Measurements from ENCODE around the gene MME. TPM values are rescaled to one million over a fixed set of nuclear protein-coding genes. Genes with fewer than 3 reads are reported as not detected.

The MME gene
- total RNA-seq, 1 donor from 2014 or later = 85.4 TPM

GRCh38 chr3:155037508-155038202, 42.5 kb upstream of the MME start:
- H3K4me1 ChIP-seq = peaks cover 7% of the 10 kb centered on the region
- H3K27me3 ChIP-seq (ENCODE audit: low read depth) = no peaks in the 10 kb centered on the region
- no peak for TF ChIP-seq CTCF (IDR thresholded peaks at IDR 0.05)
- ATAC-seq = no peak
- intact Hi-C loops (cut with DNase I) = no loop called here
- no peaks in the 10 kb centered on the region for H3K9me3 ChIP-seq
- no peak overlapping the region for H3K4me3 ChIP-seq
- no peak overlapping the region for H3K27ac ChIP-seq
- DNase-seq = no peak
- H3K36me3 ChIP-seq = no peaks in the 10 kb centered on the region

DNA sequence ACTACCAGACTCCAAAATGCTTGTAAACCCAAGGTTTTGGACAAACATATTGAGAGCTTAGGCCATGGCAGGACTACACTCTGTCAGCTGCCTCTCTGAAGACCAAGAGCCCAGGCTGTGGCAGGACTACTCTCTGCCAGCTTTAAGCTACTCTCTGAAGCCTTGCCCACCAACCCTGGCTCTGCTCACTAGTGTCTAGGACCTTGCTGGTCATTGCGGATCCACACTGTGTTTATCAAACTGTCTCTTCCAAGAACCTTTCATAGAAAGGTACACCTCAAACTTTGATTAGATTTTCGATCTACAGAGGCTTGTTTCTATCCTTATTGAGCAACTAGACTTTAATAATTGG, 41.9 kb upstream of the MME start:
- Histone ChIP-seq H3K4me1 (peaks cover 1% of the 10 kb centered on the region), H3K9me3 (no peaks in the 10 kb centered on the region), H3K4me3 (no peak overlapping the region), H3K27ac (no peak overlapping the region), H3K27me3 (ENCODE audit: low read depth) (no peaks in the 10 kb centered on the region), H3K36me3 (no peaks in the 10 kb centered on the region)
- intact Hi-C loops (cut with DNase I) = no loop called here
- ATAC-seq (no peak), DNase-seq (no peak)
- no peak for TF ChIP-seq CTCF (IDR thresholded peaks at IDR 0.05)

DNA sequence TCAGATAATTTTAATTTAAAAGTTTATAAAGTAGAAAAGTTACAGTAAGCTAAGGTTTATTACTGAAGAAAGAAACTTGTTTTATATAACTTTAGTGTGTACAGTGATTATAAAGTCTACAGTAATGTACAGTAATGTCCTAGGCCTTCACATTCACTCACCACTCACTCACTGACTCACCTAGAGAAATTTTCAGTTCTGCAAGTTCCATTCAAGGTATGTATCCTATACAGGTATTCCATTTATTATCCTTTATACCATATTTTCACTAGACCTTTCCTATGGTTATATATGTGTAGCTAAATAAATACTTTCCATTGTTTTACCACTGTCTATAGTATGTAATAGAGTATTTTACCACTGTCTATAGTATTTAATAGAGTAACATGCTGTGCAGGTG, 33.2 kb upstream of the MME start:
- Histone ChIP-seq H3K36me3 (no peaks in the 10 kb centered on the region), H3K4me1 (no peaks in the 10 kb centered on the region), H3K9me3 (no peaks in the 10 kb centered on the region), H3K27ac (no peak overlapping the region), H3K27me3 (ENCODE audit: low read depth) (no peaks in the 10 kb centered on the region), H3K4me3 (no peak overlapping the region)
- DNase-seq = no peak
- no peak for ATAC-seq
- TF ChIP-seq CTCF (IDR thresholded peaks at IDR 0.05) = no peak
- intact Hi-C loops (cut with DNase I) = no loop called here

DNA sequence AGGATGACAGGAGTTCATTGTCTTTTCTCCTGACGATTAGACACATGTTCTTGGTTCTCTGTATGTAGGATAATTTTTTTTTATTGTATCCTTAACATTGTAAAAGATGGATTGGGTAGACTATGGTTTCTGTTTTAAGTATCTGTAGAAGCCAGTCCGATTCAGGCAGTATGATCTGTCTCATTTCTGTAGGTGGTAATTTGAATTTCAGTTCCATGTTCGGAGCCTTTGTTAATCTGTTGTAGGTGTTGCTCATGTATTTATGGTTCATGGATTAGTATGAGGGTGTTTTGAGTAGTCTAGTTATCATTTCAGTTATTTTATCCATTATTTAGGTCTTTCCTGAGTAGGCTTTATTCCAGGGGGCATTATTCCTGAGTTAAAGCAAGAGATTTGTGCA, 32.4 kb upstream of the MME start:
- intact Hi-C loops (cut with DNase I) = no loop called here
- Histone ChIP-seq H3K36me3 (no peaks in the 10 kb centered on the region), H3K4me1 (no peaks in the 10 kb centered on the region), H3K27ac (no peak overlapping the region), H3K9me3 (peaks cover 5% of the 10 kb centered on the region), H3K4me3 (no peak overlapping the region), H3K27me3 (ENCODE audit: low read depth) (no peaks in the 10 kb centered on the region)
- ATAC-seq (no peak), DNase-seq (no peak)
- TF ChIP-seq CTCF (IDR thresholded peaks at IDR 0.05) = no peak

DNA sequence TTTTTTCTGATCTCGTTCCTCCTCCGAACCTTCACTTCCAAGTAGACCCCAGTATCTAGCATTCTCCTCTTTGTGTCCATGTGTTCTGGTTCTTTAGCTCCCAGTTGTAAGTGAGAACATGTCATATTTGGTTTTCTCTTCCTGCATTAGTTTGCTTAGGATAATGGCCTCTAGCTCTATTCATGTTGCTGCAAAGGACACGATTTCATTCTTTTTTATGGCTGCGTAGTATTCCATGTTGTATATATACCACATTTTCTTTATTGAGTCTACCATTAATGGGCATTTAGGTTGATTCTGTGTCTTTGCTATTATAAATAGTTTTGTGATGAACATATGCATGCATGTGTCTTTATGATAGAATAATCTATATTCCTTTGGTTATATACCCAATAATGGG, 30.2 kb upstream of the MME start:
- no peak for DNase-seq
- H3K36me3 ChIP-seq = no peaks in the 10 kb centered on the region
- ATAC-seq = no peak
- H3K4me1 ChIP-seq = no peaks in the 10 kb centered on the region
- intact Hi-C loops (cut with DNase I) = no loop called here
- H3K9me3 ChIP-seq = peaks cover 5% of the 10 kb centered on the region
- no peak overlapping the region for H3K4me3 ChIP-seq
- H3K27ac ChIP-seq = no peak overlapping the region
- no peaks in the 10 kb centered on the region for H3K27me3 ChIP-seq (ENCODE audit: low read depth)
- no peak for TF ChIP-seq CTCF (IDR thresholded peaks at IDR 0.05)

Data from lower lobe of right lung (tissue), 2 donors.